Tibial nerve (tissue), 4 donors: Measurements from ENCODE around the gene GFRA4. TPM values are rescaled to one million over a fixed set of nuclear protein-coding genes. Genes with fewer than 3 reads are reported as not detected.

ENCODE experiments used
- DNase-seq, 2 donors: peaks; one replicate each; pipeline ENCODE4 v3.0.0-alpha.2; 2019; ENCODE audit warnings: low spot score in 2 of 2
- H3K27ac ChIP-seq, 4 donors: fragments of 200-600 bp; sonication (generic) in 3 of 4; one replicate each; pipeline ENCODE4 v1.5.1; 2017 to 2019; ENCODE audit warnings: mild to moderate bottlenecking in 1 of 4
- H3K27me3 ChIP-seq, 2 donors: fragments of 200-600 bp; sonication (generic) in 1 of 2; one replicate each; pipeline versions ENCODE4 v1.5.1 to v1.6.0; 2017 to 2019
- H3K36me3 ChIP-seq, 3 donors: fragments of 200-600 bp; sonication (generic); one replicate each; pipeline ENCODE4 v1.5.1; 2018 to 2019
- H3K4me1 ChIP-seq, 4 donors: fragments of 200-600 bp; sonication (generic) in 3 of 4; one replicate each; pipeline ENCODE4 v1.5.1; 2017 to 2019
- H3K4me3 ChIP-seq, 4 donors: fragments of 200-600 bp; sonication (generic) in 3 of 4; one replicate each; pipeline ENCODE4 v1.5.1; 2017 to 2019; ENCODE audit warnings: mild to moderate bottlenecking in 1 of 4, moderate library complexity in 1 of 4
- H3K9me3 ChIP-seq, 4 donors: fragments of 200-600 bp; sonication (generic) in 3 of 4; one replicate each; pipeline ENCODE4 v1.5.1; 2017 to 2019
- CTCF ChIP-seq, 5 experiments: fragments of 200-600 bp in 3 of 5; fragments of 450-650 bp in 2 of 5; sonication (generic) in 3 of 5; IDR thresholded peaks; one replicate each; pipeline ENCODE4 v1.5.1; 2016 to 2019; ENCODE audit warnings: antibody characterized with exemption in 5 of 5, mild to moderate bottlenecking in 3 of 5, moderate library complexity in 2 of 5
- EP300 ChIP-seq, 2 donors: sonication (generic); formaldehyde crosslinking; IDR thresholded peaks; one replicate each; pipeline ENCODE4 v1.6.1; 2017; ENCODE audit warnings: antibody characterized with exemption in 2 of 2, mild to moderate bottlenecking in 1 of 2
- POLR2A ChIP-seq, 2 donors: fragments of 450-650 bp; IDR thresholded peaks; one replicate each; pipeline ENCODE4 v1.6.1; 2017; ENCODE audit warnings: antibody characterized with exemption in 2 of 2, mild to moderate bottlenecking in 2 of 2, moderate library complexity in 2 of 2
- WGBS, 2 donors: methylation state at CpG; one replicate each; pipeline ENCODE4 v1.1.5; 2018; 5-methylcytosine and 5-hydroxymethylcytosine counted together
- total RNA-seq, 4 donors: library from RNA; depleted of rRNA; stranded (reverse); fragments of >200 nt; gene quantifications; one replicate each; pipeline ENCODE4 v1.1.0, GENCODE V29; 2016

GFRA4 gene
- total RNA-seq, 4 donors from 2014 or later: not detected

GRCh38 chr20:3681931-3682781 lies 19.0 kb upstream of the GFRA4 start, which contains the start of gene ADAM33:
ADAM33 (minus strand) TSS chr20:3682010; CDS start chr20:3682004, 6 bp downstream.
- Histone ChIP-seq H3K4me1 (peaks cover 0 to 68% (median 33%) of the 10 kb centered on the region in 4 donors), H3K36me3 (no peaks in the 10 kb centered on the region), H3K9me3 (no peaks in the 10 kb centered on the region), H3K27me3 (peaks cover 0 to 16% of the 10 kb centered on the region in 2 donors), H3K4me3 (peak within 1 kb of the TSS; percentile 34 to 72 (median 46)), H3K27ac (peak within 1 kb of the TSS; percentile 37 to 93 (median 72))
- 21% methylated on average over 23 to 36 of the region's 65 CpGs for WGBS, 2 donors
- peak; percentile 25 to 44 for DNase-seq
- TF ChIP-seq EP300 (IDR thresholded peaks at IDR 0.05): peak in 1 of 2 donors; percentile 23
- TF ChIP-seq CTCF (IDR thresholded peaks at IDR 0.05): peak in 1 of 5 experiments; percentile 39
- peak in 1 of 2 donors; percentile 22 for TF ChIP-seq POLR2A (IDR thresholded peaks at IDR 0.05)

- H3K4me3 ChIP-seq: peak overlapping the region; percentile 34 to 72 (median 46)
- TF ChIP-seq EP300 (IDR thresholded peaks at IDR 0.05): no peak
- TF ChIP-seq POLR2A (IDR thresholded peaks at IDR 0.05): no peak
- no peak for TF ChIP-seq CTCF (IDR thresholded peaks at IDR 0.05)
- no peak for DNase-seq
- peak overlapping the region; percentile 37 to 93 (median 72) for H3K27ac ChIP-seq
- WGBS, 2 donors: 14 to 20% methylated on average over 11 to 14 of the region's 32 CpGs
- H3K27me3 ChIP-seq: peaks cover 0 to 16% of the 10 kb centered on the region in 2 donors
- no peaks in the 10 kb centered on the region for H3K36me3 ChIP-seq
- H3K4me1 ChIP-seq: peaks cover 0 to 68% (median 33%) of the 10 kb centered on the region in 4 donors
- H3K9me3 ChIP-seq: no peaks in the 10 kb centered on the region
Observed at GRCh38 chr20:3681352-3681930, 18.2 kb upstream of the GFRA4 start.

- H3K27ac ChIP-seq: peak overlapping the region; percentile 37 to 93 (median 72)
- TF ChIP-seq EP300 (IDR thresholded peaks at IDR 0.05) (no peak), CTCF (IDR thresholded peaks at IDR 0.05) (no peak), POLR2A (IDR thresholded peaks at IDR 0.05) (no peak)
- 47 to 56% methylated on average over 13 to 15 of the region's 15 CpGs for WGBS, 2 donors
Observed at GRCh38 chr20:3680701-3681351, 17.6 kb upstream of the GFRA4 start.

GRCh38 chr20:3679749-3680700 lies 16.8 kb upstream of the GFRA4 start:
- peaks cover 0 to 16% of the 10 kb centered on the region in 2 donors for H3K27me3 ChIP-seq
- peak overlapping the region; percentile 37 to 93 (median 72) for H3K27ac ChIP-seq
- peak in 1 of 2 donors; percentile 63 for DNase-seq
- WGBS, 2 donors: 28 to 37% methylated on average over 15 to 18 of the region's 18 CpGs
- H3K36me3 ChIP-seq: peaks cover 0 to 10% (median 0%) of the 10 kb centered on the region in 3 donors
- peak overlapping the region; percentile 34 to 72 (median 46) for H3K4me3 ChIP-seq
- H3K9me3 ChIP-seq: no peaks in the 10 kb centered on the region
- peaks cover 0 to 66% (median 31%) of the 10 kb centered on the region in 4 donors for H3K4me1 ChIP-seq
- TF ChIP-seq POLR2A (IDR thresholded peaks at IDR 0.05) (peak in 1 of 2 donors; percentile 13), CTCF (IDR thresholded peaks at IDR 0.05) (no peak), EP300 (IDR thresholded peaks at IDR 0.05) (no peak)

More at GRCh38 chr20:3680701-3681351, 17.6 kb upstream of the GFRA4 start:
- Histone ChIP-seq H3K9me3 (no peaks in the 10 kb centered on the region), H3K4me1 (peaks cover 0 to 66% (median 31%) of the 10 kb centered on the region in 4 donors), H3K27me3 (peaks cover 0 to 16% of the 10 kb centered on the region in 2 donors), H3K36me3 (peaks cover 0 to 3% (median 0%) of the 10 kb centered on the region in 3 donors), H3K4me3 (peak overlapping the region; percentile 34 to 72 (median 46))
- no peak for DNase-seq
